HG03060 (cell line): ENCODE results near the gene TMEM135.
"Not testable (repeated sequence)": the region's sequence is repeated elsewhere in the genome, so short reads cannot be mapped to it uniquely, and the experiment has no call there.

Source experiments
- ATAC-seq: cut with Tn5 transposase; IDR thresholded peaks from one replicate; pipeline ENCODE4 v1.9.1; 2021; ENCODE audit warnings: low read depth, moderate number of reproducible peaks; ENCODE audit not compliant: unreplicated experiment

TMEM135 gene

GRCh38 chr11:87134524-87135106, 96.9 kb downstream of the TMEM135 start:
- no peak for ATAC-seq

- ATAC-seq, result no peak
These were observed 98.5 kb downstream of the TMEM135 start for GRCh38 chr11:87136236-87136635.

GRCh38 chr11:87137711-87138110, 100.0 kb downstream of the TMEM135 start:
- ATAC-seq, result no peak

GRCh38 chr11:87139475-87139874, 101.7 kb downstream of the TMEM135 start:
- ATAC-seq, result no peak

- ATAC-seq, result no peak
These were observed 103.6 kb downstream of the TMEM135 start for GRCh38 chr11:87141322-87141721.

- ATAC-seq, result no peak
These were observed 104.3 kb downstream of the TMEM135 start for GRCh38 chr11:87141980-87142514.

- no peak for ATAC-seq
These were observed 104.9 kb downstream of the TMEM135 start for GRCh38 chr11:87142594-87142993.

GRCh38 chr11:87143641-87144040, 105.9 kb downstream of the TMEM135 start:
- ATAC-seq, result no peak

- no peak for ATAC-seq
These were observed 106.5 kb downstream of the TMEM135 start for GRCh38 chr11:87144252-87144651.

- ATAC-seq, result no peak
These were observed 111.0 kb downstream of the TMEM135 start for GRCh38 chr11:87148749-87149148.

GRCh38 chr11:87149782-87150181, 112.0 kb downstream of the TMEM135 start:
- ATAC-seq, result not testable (repeated sequence)

- no peak for ATAC-seq
These were observed 113.2 kb downstream of the TMEM135 start for GRCh38 chr11:87150936-87151335.

GRCh38 chr11:87154246-87154645, 116.5 kb downstream of the TMEM135 start:
- ATAC-seq, result no peak

GRCh38 chr11:87156970-87157369, 119.2 kb downstream of the TMEM135 start:
- no peak for ATAC-seq

GRCh38 chr11:87169076-87169475, 131.3 kb downstream of the TMEM135 start:
- not testable (repeated sequence) for ATAC-seq

GRCh38 chr11:87173185-87174039, 135.7 kb downstream of the TMEM135 start:
- ATAC-seq, result no peak

- ATAC-seq, result no peak
These were observed 137.1 kb downstream of the TMEM135 start for GRCh38 chr11:87174870-87175269.

- ATAC-seq, result no peak
These were observed 138.3 kb downstream of the TMEM135 start for GRCh38 chr11:87176044-87176443.

GRCh38 chr11:87179621-87180020, 141.9 kb downstream of the TMEM135 start:
- no peak for ATAC-seq

GRCh38 chr11:87180742-87181141, 143.0 kb downstream of the TMEM135 start:
- no peak for ATAC-seq

- no peak for ATAC-seq
These were observed 143.4 kb downstream of the TMEM135 start for GRCh38 chr11:87181143-87181542.

GRCh38 chr11:87185228-87185627, 147.5 kb downstream of the TMEM135 start:
- ATAC-seq, result no peak
